ENCODE measurements around the gene CACNA1C.

Gene CACNA1C

GRCh38 chr12:2302711-2303580, 250.2 kb downstream of the CACNA1C start:
- DNase-seq = no peak

GRCh38 chr12:2304223-2304622, 251.4 kb downstream of the CACNA1C start:
- DNase-seq = no peak

- DNase-seq = no peak
Observed at GRCh38 chr12:2306012-2306411, 253.2 kb downstream of the CACNA1C start.

GRCh38 chr12:2306735-2307134, 253.9 kb downstream of the CACNA1C start:
- no peak for DNase-seq

GRCh38 chr12:2307550-2307949, 254.8 kb downstream of the CACNA1C start:
- no peak for DNase-seq

- no peak for DNase-seq
Observed at GRCh38 chr12:2309647-2310046, 256.9 kb downstream of the CACNA1C start.

- no peak for DNase-seq
Observed at GRCh38 chr12:2311020-2311778, 258.4 kb downstream of the CACNA1C start.

GRCh38 chr12:2312175-2312574, 259.4 kb downstream of the CACNA1C start:
- DNase-seq = no peak

GRCh38 chr12:2312770-2313169, 260.0 kb downstream of the CACNA1C start:
- DNase-seq = no peak

- DNase-seq = no peak
Observed at GRCh38 chr12:2314492-2314891, 261.7 kb downstream of the CACNA1C start.

GRCh38 chr12:2317772-2318171, 265.0 kb downstream of the CACNA1C start:
- DNase-seq = no peak

GRCh38 chr12:2318286-2318685, 265.5 kb downstream of the CACNA1C start:
- DNase-seq = no peak

GRCh38 chr12:2319136-2319535, 266.3 kb downstream of the CACNA1C start:
- no peak for DNase-seq

GRCh38 chr12:2319737-2320506, 267.1 kb downstream of the CACNA1C start:
- no peak for DNase-seq

- no peak for DNase-seq
Observed at GRCh38 chr12:2320841-2321240, 268.1 kb downstream of the CACNA1C start.

- DNase-seq = no peak
Observed at GRCh38 chr12:2322554-2323120, 269.9 kb downstream of the CACNA1C start.

GRCh38 chr12:2323532-2324255, 270.9 kb downstream of the CACNA1C start:
- DNase-seq = no peak

GRCh38 chr12:2324387-2324786, 271.6 kb downstream of the CACNA1C start:
- no peak for DNase-seq

GRCh38 chr12:2325519-2325918, 272.7 kb downstream of the CACNA1C start:
- no peak for DNase-seq

- no peak for DNase-seq
Observed at GRCh38 chr12:2326470-2326869, 273.7 kb downstream of the CACNA1C start.

- DNase-seq = no peak
Observed at GRCh38 chr12:2328661-2329060, 275.9 kb downstream of the CACNA1C start.

- no peak for DNase-seq
Observed at GRCh38 chr12:2329661-2330210, 276.9 kb downstream of the CACNA1C start.

Data from stimulated activated naive CD4-positive, alpha-beta T cell treated with Interleukin-2 at 50 U/mL for 16 hours (primary cell).